ENCODE data around the gene STC2. TPM values are rescaled to one million over a fixed set of nuclear protein-coding genes. Genes with fewer than 3 reads are reported as not detected.

Gene STC2
- total and polyA plus RNA-seq, 2 of the 8 experiments (the other 6 are each of a cell fraction or from before 2014, with no cell fraction given), result 26.4 to 53.1 TPM

DNA sequence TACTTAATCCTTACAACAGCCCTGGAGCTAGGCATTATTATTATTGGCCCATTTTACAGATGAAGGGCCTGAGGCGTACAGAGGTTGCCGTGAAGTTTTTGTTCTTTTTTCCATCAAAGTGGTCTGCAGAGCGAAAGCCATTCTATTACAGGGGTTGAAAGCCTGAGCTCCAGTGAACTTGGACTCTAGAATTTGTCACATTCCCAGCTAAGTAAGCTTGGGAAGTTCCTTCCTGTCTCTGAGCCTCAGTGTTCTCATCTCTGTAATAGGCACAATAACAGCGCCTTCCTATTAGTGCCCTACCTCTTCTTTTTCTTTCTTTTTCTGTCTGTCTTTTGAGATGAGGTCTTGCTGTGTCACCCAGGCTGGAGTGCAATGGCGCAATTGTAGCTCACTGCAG is 49.0 kb downstream of the STC2 start:
- Histone ChIP-seq H3K9ac (replicated peaks in 1 of 4; ENCODE audit: extremely low read depth in 1 of 4, low read depth in 3 of 4, low read length in 3 of 4) (no peak overlapping the region), H2BK12ac (ENCODE audit: low read depth, low read length) (no peak overlapping the region), H3K27ac (ENCODE audit: low read depth, low read length) (no peak overlapping the region), H3K23ac (ENCODE audit: insufficient read length) (no peak overlapping the region), H3K27me3 (replicated peaks in 1 of 4; ENCODE audit: control insufficient read depth in 3 of 4, extremely low read depth in 1 of 4, insufficient read depth in 3 of 4, low read length in 3 of 4) (peaks cover 3 to 18% (median 16%) of the 10 kb centered on the region in 4 experiments), H3K14ac (ENCODE audit: insufficient read length) (no peak overlapping the region), H3K18ac (ENCODE audit: extremely low read depth, low read length) (no peak overlapping the region), H2BK15ac (ENCODE audit: low read length) (no peak overlapping the region), H4K8ac (ENCODE audit: extremely low read depth, insufficient read depth, low read length) (no peak overlapping the region), H4K91ac (replicated peaks; ENCODE audit: insufficient read length, low read length) (no peak overlapping the region), H4K5ac (ENCODE audit: insufficient read length, low read depth, low read length) (no peak overlapping the region), H3K56ac (replicated peaks; ENCODE audit: insufficient read length, low read depth, low read length) (no peak overlapping the region), H3K79me1 (ENCODE audit: low read depth, low read length) (no peaks in the 10 kb centered on the region), H3K36me3 (ENCODE audit: control insufficient read depth in 2 of 4, insufficient read depth in 4 of 4, low read length in 3 of 4) (no peaks in the 10 kb centered on the region), H3K4me2 (ENCODE audit: insufficient read depth in 1 of 2, low read depth in 2 of 2, low read length in 2 of 2) (no peak overlapping the region), H2BK20ac (ENCODE audit: low read length) (no peak overlapping the region), H2BK120ac (replicated peaks; ENCODE audit: low read depth, low read length) (no peak overlapping the region), H3K23me2 (ENCODE audit: low read depth, low read length) (peaks cover under 1% of the 10 kb centered on the region; the same call in 1 of the 2 replicates), H2AK5ac (ENCODE audit: low read depth, low read length) (no peak overlapping the region), H3K9me3 (ENCODE audit: insufficient read depth in 2 of 2, low read depth in 1 of 2, low read length in 1 of 2) (peaks cover 0 to under 1% of the 10 kb centered on the region in 2 experiments; a peak in 1 of 4 replicates), H3K79me2 (ENCODE audit: control insufficient read depth in 1 of 2, insufficient read depth in 2 of 2, low read length in 2 of 2) (no peaks in the 10 kb centered on the region), H3K4me1 (replicated peaks in 1 of 4; ENCODE audit: control insufficient read depth in 3 of 4, insufficient read depth in 4 of 4, low read length in 3 of 4) (0 out of 7 replicates have a peak, but pooled peaks cover 0 to 3% (median 0%) of the 10 kb centered on the region in 4 experiments), H2AFZ (ENCODE audit: low read length) (no peak overlapping the region), H3K4ac (replicated peaks; ENCODE audit: insufficient read length, low read depth, low read length) (no peak overlapping the region), H2BK5ac (ENCODE audit: low read depth, low read length) (no peak overlapping the region), H4K20me1 (replicated peaks in 1 of 2; ENCODE audit: control insufficient read depth in 1 of 2, insufficient read depth in 2 of 2, low read length in 2 of 2) (peaks cover 0 to under 1% of the 10 kb centered on the region in 2 experiments), H3K4me3 (ENCODE audit: extremely low read depth in 1 of 4, insufficient read depth in 2 of 4, low read depth in 3 of 4, low read length in 4 of 4) (no peak overlapping the region)
- DNase-seq (ENCODE audit: low read depth in 1 of 2, low spot score in 2 of 2) (no peak), FAIRE-seq (no peak)
- POLR2A ChIA-PET (ENCODE audit: partially characterized antibody), result no interaction called here
- TF ChIP-seq TEAD4 (IDR thresholded peaks at IDR 0.05; ENCODE audit: low read depth, low read length) (no peak), GABPA (IDR thresholded peaks at IDR 0.05; ENCODE audit: borderline replicate concordance, insufficient read depth, low read length) (no peak), RAD21 (IDR thresholded peaks at IDR 0.05 in 1 of 2, conservative IDR thresholded peaks at IDR 0.05 in 1 of 2; ENCODE audit: low read depth in 2 of 2, low read length in 2 of 2) (no peak)
- CTCF ChIA-PET (ENCODE audit: partially characterized antibody), result interaction anchor here (0.8 to 2.1 kb wide), 8 partner anchors 28 to 172 kb away, joined by 3 to 7 read pairs (median 4); no protein-coding TSS in a partner anchor
- 87% methylated on average over 5 of the region's 5 CpGs; no CpG with 5 or more reads in 1 of the 2 experiments for WGBS, 2 experiments (ENCODE audit: extremely low coverage in 1 of 2, insufficient coverage in 1 of 2, insufficient read length in 1 of 2, insufficient replicate concordance in 2 of 2, low coverage in 1 of 2, low lambda C conversion rate in 2 of 2, missing lambda C conversion rate in 1 of 2)
